EH (cell line): ENCODE data around the gene PCYT1B.
"Not testable (repeated sequence)": the region's sequence is repeated elsewhere in the genome, so short reads cannot be mapped to it uniquely, and the experiment has no call there.

Experiments used
- DNase-seq: peaks from one replicate; pipeline ENCODE4 v3.0.0-alpha.2; 2015; ENCODE audit warnings: low read depth

Gene PCYT1B

GRCh38 chrX:24647257-24648058 is at the start of gene PCYT1B:
Gene PCYT1B (minus strand): TSS chrX:24647347. CDS start chrX:24647105, 242 bp downstream.
- peak; percentile 71 for DNase-seq

- DNase-seq: peak; percentile 7
Observed at GRCh38 chrX:24696294-24696693, 49.1 kb upstream of the PCYT1B start.

- DNase-seq: no peak
Observed at GRCh38 chrX:24694825-24695224, 47.7 kb upstream of the PCYT1B start.

GRCh38 chrX:24693453-24694202 is 46.5 kb upstream of the PCYT1B start, which contains the start of gene POLA1:
Gene POLA1 (plus strand): TSS chrX:24693918. CDS start chrX:24693962, 44 bp downstream.
- peak; percentile 95 for DNase-seq

- no peak for DNase-seq
Observed at GRCh38 chrX:24692305-24692704, 45.2 kb upstream of the PCYT1B start.

- no peak for DNase-seq
Observed at GRCh38 chrX:24684048-24684447, 36.9 kb upstream of the PCYT1B start.

- no peak for DNase-seq
Observed at GRCh38 chrX:24682739-24683432, 35.7 kb upstream of the PCYT1B start.

- DNase-seq: peak; percentile 2
Observed at GRCh38 chrX:24676403-24677024, 29.4 kb upstream of the PCYT1B start.

- DNase-seq: no peak
Observed at GRCh38 chrX:24673424-24673823, 26.3 kb upstream of the PCYT1B start.

GRCh38 chrX:24672701-24673190 is 25.6 kb upstream of the PCYT1B start:
- no peak for DNase-seq

GRCh38 chrX:24668111-24668510 is 21.0 kb upstream of the PCYT1B start:
- DNase-seq: no peak

- DNase-seq: no peak
Observed at GRCh38 chrX:24662352-24662751, 15.2 kb upstream of the PCYT1B start.

- no peak for DNase-seq
Observed at GRCh38 chrX:24661292-24661691, 14.1 kb upstream of the PCYT1B start.

GRCh38 chrX:24659646-24660045 is 12.5 kb upstream of the PCYT1B start:
- DNase-seq: no peak

GRCh38 chrX:24659106-24659505 is 12.0 kb upstream of the PCYT1B start:
- no peak for DNase-seq

- DNase-seq: no peak
Observed at GRCh38 chrX:24658421-24658820, 11.3 kb upstream of the PCYT1B start.

GRCh38 chrX:24657671-24658386 is 10.7 kb upstream of the PCYT1B start:
- DNase-seq: no peak

- DNase-seq: not testable (repeated sequence)
Observed at GRCh38 chrX:24655679-24656078, 8.5 kb upstream of the PCYT1B start.

GRCh38 chrX:24651783-24652182 is 4.6 kb upstream of the PCYT1B start:
- no peak for DNase-seq

GRCh38 chrX:24648495-24648894 is 1.3 kb upstream of the PCYT1B start:
- no peak for DNase-seq

GRCh38 chrX:24646745-24647182 is 383 bp downstream of the PCYT1B start:
- DNase-seq: peak; percentile 13
